ENCODE results near the gene ATP6V1B1. TPM values are rescaled to one million over a fixed set of nuclear protein-coding genes. Genes with fewer than 3 reads are reported as not detected.

ATP6V1B1 gene
- total and polyA plus RNA-seq, 2 of the 13 experiments (the other 11 are each of a cell fraction or from before 2014, with no cell fraction given), result 0.58 to 1.6 TPM

DNA sequence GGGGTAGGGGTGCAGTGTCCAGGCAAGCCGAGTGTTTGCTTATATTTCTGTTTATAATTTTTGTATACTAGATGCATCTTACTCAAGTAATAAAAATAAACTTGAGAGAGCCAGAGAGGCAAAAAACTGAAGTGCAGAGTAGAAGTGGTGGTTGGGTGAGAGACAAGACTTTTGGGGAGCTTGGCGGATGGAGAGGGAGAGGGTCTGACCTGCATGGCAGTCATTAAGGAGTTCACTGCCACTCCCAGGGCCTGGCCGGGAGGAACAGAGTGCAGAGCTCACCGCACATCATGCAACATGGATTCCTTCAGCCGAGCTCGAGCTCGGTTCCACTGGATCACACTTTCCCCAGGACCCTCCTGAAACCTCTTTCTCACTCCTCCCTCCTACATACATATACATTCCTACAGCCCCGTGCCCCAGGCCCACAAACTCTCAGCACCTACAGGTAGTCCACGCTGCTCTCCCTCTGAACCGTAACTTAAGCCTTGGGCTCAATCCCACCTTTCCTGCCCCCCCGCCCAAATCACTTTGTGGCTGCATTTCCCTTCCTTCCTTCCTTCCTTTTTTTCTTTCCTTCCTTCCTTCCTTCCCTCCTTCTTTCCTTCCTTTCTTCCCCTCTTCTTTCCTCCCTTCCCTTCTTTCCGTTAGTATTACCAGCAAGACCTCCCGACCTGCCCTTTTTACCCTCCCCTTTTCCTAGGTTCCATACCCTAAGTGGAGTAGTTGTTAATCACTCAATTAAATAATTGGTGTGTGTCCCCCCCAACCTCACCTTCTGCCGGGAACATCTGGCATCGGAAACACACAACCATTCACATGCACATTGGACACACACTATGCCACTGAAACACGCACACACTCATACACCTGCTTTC, 37.1 kb upstream of the ATP6V1B1 start:
- no peak for ATAC-seq
- in situ Hi-C loops (cut with HindIII; ENCODE audit: extremely low pct_ligation_motif_present, low pct_unique_long_range_greater_than_20kb), result no loop called here
- peak overlapping the region; percentile 99 for H3K4me2 ChIP-seq (ENCODE audit: low read depth, low read length)
- peaks cover 8 to 59% of the 10 kb centered on the region in 2 experiments; a peak in 4 of 5 replicates for H3K27me3 ChIP-seq (ENCODE audit: control insufficient read depth in 1 of 2, insufficient read depth in 2 of 2, low read length in 2 of 2)
- intact Hi-C loops (cut with micrococcal nuclease; ENCODE audit: unreplicated experiment), result no loop called here
- no peak overlapping the region for H2AFZ ChIP-seq (ENCODE audit: low read length)
- POLR2A ChIA-PET, result no interaction called here
- peaks cover 18% of the 10 kb centered on the region for H3K79me2 ChIP-seq (ENCODE audit: insufficient read depth, low read length)
- no peak overlapping the region for H3K9ac ChIP-seq (ENCODE audit: insufficient read depth, low read depth, low read length)
- no TSS peak for BruUV-seq (replicated peaks)
- CTCF ChIA-PET (ENCODE audit: low intra/inter-chr PET ratio, low total read pairs), result no interaction called here
- TF ChIP-seq, protein P1, sequence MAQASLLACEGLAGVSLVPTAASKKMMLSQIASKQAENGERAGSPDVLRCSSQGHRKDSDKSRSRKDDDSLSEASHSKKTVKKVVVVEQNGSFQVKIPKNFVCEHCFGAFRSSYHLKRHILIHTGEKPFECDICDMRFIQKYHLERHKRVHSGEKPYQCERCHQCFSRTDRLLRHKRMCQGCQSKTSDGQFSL (CRISPR knock-in tag; IDR thresholded peaks at IDR 0.05), result 0 out of 2 replicates have a peak, but pooled peaks have one; percentile 61
- TF ChIP-seq, protein P2, sequence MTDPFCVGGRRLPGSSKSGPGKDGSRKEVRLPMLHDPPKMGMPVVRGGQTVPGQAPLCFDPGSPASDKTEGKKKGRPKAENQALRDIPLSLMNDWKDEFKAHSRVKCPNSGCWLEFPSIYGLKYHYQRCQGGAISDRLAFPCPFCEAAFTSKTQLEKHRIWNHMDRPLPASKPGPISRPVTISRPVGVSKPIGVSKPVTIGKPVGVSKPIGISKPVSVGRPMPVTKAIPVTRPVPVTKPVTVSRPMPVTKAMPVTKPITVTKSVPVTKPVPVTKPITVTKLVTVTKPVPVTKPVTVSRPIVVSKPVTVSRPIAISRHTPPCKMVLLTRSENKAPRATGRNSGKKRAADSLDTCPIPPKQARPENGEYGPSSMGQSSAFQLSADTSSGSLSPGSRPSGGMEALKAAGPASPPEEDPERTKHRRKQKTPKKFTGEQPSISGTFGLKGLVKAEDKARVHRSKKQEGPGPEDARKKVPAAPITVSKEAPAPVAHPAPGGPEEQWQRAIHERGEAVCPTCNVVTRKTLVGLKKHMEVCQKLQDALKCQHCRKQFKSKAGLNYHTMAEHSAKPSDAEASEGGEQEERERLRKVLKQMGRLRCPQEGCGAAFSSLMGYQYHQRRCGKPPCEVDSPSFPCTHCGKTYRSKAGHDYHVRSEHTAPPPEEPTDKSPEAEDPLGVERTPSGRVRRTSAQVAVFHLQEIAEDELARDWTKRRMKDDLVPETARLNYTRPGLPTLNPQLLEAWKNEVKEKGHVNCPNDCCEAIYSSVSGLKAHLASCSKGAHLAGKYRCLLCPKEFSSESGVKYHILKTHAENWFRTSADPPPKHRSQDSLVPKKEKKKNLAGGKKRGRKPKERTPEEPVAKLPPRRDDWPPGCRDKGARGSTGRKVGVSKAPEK (CRISPR knock-in tag; IDR thresholded peaks at IDR 0.05; ENCODE audit: borderline replicate concordance), result peak; percentile 83; the same call in 1 of the 2 replicates
- TF ChIP-seq, protein P3, sequence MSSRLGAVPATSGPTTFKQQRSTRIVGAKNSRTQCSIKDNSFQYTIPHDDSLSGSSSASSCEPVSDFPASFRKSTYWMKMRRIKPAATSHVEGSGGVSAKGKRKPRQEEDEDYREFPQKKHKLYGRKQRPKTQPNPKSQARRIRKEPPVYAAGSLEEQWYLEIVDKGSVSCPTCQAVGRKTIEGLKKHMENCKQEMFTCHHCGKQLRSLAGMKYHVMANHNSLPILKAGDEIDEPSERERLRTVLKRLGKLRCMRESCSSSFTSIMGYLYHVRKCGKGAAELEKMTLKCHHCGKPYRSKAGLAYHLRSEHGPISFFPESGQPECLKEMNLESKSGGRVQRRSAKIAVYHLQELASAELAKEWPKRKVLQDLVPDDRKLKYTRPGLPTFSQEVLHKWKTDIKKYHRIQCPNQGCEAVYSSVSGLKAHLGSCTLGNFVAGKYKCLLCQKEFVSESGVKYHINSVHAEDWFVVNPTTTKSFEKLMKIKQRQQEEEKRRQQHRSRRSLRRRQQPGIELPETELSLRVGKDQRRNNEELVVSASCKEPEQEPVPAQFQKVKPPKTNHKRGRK (CRISPR knock-in tag; IDR thresholded peaks at IDR 0.05), result peak; percentile 91
- TF ChIP-seq PCBP2 (optimal IDR thresholded peaks at IDR 0.05; ENCODE audit: low read depth, low read length, poor library complexity, severe bottlenecking), result peak; percentile 30
- no peak for TF ChIP-seq ONECUT2 (CRISPR knock-in tag; IDR thresholded peaks at IDR 0.05)
- 51% methylated on average over 16 of the region's 16 CpGs for WGBS (ENCODE audit: low lambda C conversion rate)
- no peaks in the 10 kb centered on the region for H3K9me3 ChIP-seq (ENCODE audit: low read length)
- H3K36me3 ChIP-seq (replicated peaks in 1 of 2; ENCODE audit: control insufficient read depth in 1 of 2, insufficient read depth in 2 of 2, low read length in 2 of 2), result no peaks in the 10 kb centered on the region
- no peaks in the 10 kb centered on the region for H4K20me1 ChIP-seq (ENCODE audit: insufficient read depth, low read length)
- H3K27ac ChIP-seq (ENCODE audit: extremely low read length, insufficient read depth, low read length), result no peak overlapping the region
- H3K4me3 ChIP-seq (replicated peaks in 1 of 3; ENCODE audit: insufficient read depth in 1 of 3, low read depth in 2 of 3, low read length in 3 of 3), result peak overlapping the region in 2 of 3 experiments; percentile 89 to 90; a peak in 4 of 6 replicates
- no peak for DNase-seq (ENCODE audit: low spot score)
- H3K4me1 ChIP-seq (ENCODE audit: insufficient read depth, low read length), result peaks cover 43% of the 10 kb centered on the region
- no peak for FAIRE-seq

All from HepG2 (cell line).